ENCODE data around the gene SRRM3. TPM values are rescaled to one million over a fixed set of nuclear protein-coding genes. Genes with fewer than 3 reads are reported as not detected.

The SRRM3 gene
- total and polyA plus RNA-seq, 9 of the 15 experiments (the other 6 are each of a cell fraction or from before 2014, with no cell fraction given) = 0.04 to 0.91 (median 0.46) TPM; not detected in 2

- TF ChIP-seq, protein P1, sequence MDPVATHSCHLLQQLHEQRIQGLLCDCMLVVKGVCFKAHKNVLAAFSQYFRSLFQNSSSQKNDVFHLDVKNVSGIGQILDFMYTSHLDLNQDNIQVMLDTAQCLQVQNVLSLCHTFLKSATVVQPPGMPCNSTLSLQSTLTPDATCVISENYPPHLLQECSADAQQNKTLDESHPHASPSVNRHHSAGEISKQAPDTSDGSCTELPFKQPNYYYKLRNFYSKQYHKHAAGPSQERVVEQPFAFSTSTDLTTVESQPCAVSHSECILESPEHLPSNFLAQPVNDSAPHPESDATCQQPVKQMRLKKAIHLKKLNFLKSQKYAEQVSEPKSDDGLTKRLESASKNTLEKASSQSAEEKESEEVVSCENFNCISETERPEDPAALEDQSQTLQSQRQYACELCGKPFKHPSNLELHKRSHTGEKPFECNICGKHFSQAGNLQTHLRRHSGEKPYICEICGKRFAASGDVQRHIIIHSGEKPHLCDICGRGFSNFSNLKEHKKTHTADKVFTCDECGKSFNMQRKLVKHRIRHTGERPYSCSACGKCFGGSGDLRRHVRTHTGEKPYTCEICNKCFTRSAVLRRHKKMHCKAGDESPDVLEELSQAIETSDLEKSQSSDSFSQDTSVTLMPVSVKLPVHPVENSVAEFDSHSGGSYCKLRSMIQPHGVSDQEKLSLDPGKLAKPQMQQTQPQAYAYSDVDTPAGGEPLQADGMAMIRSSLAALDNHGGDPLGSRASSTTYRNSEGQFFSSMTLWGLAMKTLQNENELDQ (CRISPR knock-in tag; IDR thresholded peaks at IDR 0.05; ENCODE audit: borderline replicate concordance) = no peak; the same call in 1 of the 2 replicates
- TF ChIP-seq ATF7 (IDR thresholded peaks at IDR 0.05) (peak; percentile 89; the same call in 1 of the 2 replicates), MIER1 (IDR thresholded peaks at IDR 0.05; ENCODE audit: low read depth) (peak; percentile 43; the same call in 1 of the 2 replicates), KDM5B (IDR thresholded peaks at IDR 0.05; ENCODE audit: insufficient replicate concordance, low read depth, low read length) (peak; percentile 44), ZNF197 (CRISPR knock-in tag; IDR thresholded peaks at IDR 0.05; ENCODE audit: low read depth) (no peak), ZC3H4 (CRISPR knock-in tag; IDR thresholded peaks at IDR 0.05; ENCODE audit: borderline replicate concordance) (no peak), NCOA4 (IDR thresholded peaks at IDR 0.05; ENCODE audit: partially characterized antibody) (no peak), GATAD2A (IDR thresholded peaks at IDR 0.05) (no peak), TRIM24 (IDR thresholded peaks at IDR 0.05) (peak in 1 of 2 experiments; percentile 75; a peak in 2 of 4 replicates), DEAF1 (CRISPR knock-in tag; IDR thresholded peaks at IDR 0.05) (no peak), CXXC5 (CRISPR knock-in tag; IDR thresholded peaks at IDR 0.05) (peak; percentile 69), SLC30A9 (CRISPR knock-in tag; IDR thresholded peaks at IDR 0.05) (no peak), HNRNPL (IDR thresholded peaks at IDR 0.05; ENCODE audit: low read depth, low read length) (no peak), MAZ (CRISPR knock-in tag; conservative IDR thresholded peaks at IDR 0.05 in 1 of 2, IDR thresholded peaks at IDR 0.05 in 1 of 2) (peak in 1 of 2 experiments; percentile 83; a peak in 2 of 4 replicates)
- TF ChIP-seq, protein P2, sequence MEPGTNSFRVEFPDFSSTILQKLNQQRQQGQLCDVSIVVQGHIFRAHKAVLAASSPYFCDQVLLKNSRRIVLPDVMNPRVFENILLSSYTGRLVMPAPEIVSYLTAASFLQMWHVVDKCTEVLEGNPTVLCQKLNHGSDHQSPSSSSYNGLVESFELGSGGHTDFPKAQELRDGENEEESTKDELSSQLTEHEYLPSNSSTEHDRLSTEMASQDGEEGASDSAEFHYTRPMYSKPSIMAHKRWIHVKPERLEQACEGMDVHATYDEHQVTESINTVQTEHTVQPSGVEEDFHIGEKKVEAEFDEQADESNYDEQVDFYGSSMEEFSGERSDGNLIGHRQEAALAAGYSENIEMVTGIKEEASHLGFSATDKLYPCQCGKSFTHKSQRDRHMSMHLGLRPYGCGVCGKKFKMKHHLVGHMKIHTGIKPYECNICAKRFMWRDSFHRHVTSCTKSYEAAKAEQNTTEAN (CRISPR knock-in tag; IDR thresholded peaks at IDR 0.05) = no peak
- TF ChIP-seq, protein P3, sequence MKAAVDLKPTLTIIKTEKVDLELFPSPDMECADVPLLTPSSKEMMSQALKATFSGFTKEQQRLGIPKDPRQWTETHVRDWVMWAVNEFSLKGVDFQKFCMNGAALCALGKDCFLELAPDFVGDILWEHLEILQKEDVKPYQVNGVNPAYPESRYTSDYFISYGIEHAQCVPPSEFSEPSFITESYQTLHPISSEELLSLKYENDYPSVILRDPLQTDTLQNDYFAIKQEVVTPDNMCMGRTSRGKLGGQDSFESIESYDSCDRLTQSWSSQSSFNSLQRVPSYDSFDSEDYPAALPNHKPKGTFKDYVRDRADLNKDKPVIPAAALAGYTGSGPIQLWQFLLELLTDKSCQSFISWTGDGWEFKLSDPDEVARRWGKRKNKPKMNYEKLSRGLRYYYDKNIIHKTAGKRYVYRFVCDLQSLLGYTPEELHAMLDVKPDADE (conservative IDR thresholded peaks at IDR 0.05; ENCODE audit: control insufficient read depth, low read depth, low read length) = no peak; the same call in 1 of the 2 replicates
- TF ChIP-seq, protein P4, sequence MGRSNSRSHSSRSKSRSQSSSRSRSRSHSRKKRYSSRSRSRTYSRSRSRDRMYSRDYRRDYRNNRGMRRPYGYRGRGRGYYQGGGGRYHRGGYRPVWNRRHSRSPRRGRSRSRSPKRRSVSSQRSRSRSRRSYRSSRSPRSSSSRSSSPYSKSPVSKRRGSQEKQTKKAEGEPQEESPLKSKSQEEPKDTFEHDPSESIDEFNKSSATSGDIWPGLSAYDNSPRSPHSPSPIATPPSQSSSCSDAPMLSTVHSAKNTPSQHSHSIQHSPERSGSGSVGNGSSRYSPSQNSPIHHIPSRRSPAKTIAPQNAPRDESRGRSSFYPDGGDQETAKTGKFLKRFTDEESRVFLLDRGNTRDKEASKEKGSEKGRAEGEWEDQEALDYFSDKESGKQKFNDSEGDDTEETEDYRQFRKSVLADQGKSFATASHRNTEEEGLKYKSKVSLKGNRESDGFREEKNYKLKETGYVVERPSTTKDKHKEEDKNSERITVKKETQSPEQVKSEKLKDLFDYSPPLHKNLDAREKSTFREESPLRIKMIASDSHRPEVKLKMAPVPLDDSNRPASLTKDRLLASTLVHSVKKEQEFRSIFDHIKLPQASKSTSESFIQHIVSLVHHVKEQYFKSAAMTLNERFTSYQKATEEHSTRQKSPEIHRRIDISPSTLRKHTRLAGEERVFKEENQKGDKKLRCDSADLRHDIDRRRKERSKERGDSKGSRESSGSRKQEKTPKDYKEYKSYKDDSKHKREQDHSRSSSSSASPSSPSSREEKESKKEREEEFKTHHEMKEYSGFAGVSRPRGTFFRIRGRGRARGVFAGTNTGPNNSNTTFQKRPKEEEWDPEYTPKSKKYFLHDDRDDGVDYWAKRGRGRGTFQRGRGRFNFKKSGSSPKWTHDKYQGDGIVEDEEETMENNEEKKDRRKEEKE (IDR thresholded peaks at IDR 0.05; ENCODE audit: borderline replicate concordance in 1 of 2, control insufficient read depth in 1 of 2, low read depth in 2 of 2, low read length in 1 of 2) = no peak
Observed at GRCh38 chr7:76317782-76318487, 116.2 kb downstream of the SRRM3 start (continued).

All from K562 (cell line).